ENCODE data around the gene BCAR3. TPM values are rescaled to one million over a fixed set of nuclear protein-coding genes. Genes with fewer than 3 reads are reported as not detected.

The BCAR3 gene
- total RNA-seq, 3 donors from 2014 or later (not counting 1 experiment from before 2014, with no cell fraction given) = 0.52 to 6.5 (median 2.4) TPM

DNA sequence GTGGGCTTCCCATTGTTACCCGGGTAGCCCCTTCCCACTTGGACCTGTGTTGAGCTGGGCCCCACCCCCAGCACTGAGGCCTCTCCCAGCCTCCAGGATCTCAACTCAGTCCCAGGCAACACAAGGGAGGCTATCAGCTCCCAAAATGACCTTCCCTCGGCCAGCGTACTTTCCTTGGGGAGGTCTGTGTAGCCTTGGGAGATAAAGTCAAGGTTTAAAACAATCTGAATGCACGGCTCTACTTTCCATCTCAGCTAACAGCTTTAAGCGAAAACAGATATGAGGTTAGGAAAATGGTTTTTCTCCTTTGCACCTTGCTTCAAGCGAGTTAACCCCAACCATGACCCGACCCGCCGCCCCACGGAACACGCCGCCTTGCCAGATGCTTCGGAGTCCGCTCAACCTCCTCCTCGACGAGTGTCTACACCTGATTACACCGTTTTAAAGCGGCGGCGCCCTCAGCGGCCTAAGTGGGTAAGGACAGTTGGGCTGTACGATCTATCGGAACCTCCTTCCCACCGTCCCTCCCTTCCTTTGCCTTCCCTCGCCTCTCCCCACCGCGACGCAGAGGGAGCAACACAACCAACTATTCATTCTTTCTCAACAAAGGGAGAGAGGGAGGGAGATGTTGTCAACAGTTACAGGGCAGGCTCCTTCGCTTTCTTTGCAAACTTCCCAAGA is 1.1 kb downstream of the BCAR3 start:
- 17% methylated on average over 27 of the region's 29 CpGs for WGBS (ENCODE audit: insufficient coverage)
- peak overlapping the region in 1 of 2 donors; percentile 27 for H3K27ac Mint-ChIP-seq
- no peaks in the 10 kb centered on the region for H3K36me3 Mint-ChIP-seq
- H3K27ac ChIP-seq (ENCODE audit: low read length) = no peak overlapping the region
- H3K4me1 ChIP-seq (ENCODE audit: control insufficient read depth, insufficient read depth, low read length) = peaks cover 13% of the 10 kb centered on the region
- H3K9me3 Mint-ChIP-seq = no peaks in the 10 kb centered on the region
- peaks cover 12 to 34% of the 10 kb centered on the region in 2 donors for H3K27me3 Mint-ChIP-seq (ENCODE audit: low read depth in 2 of 2)
- DNase-seq (peak; percentile 33 to 37), ATAC-seq (peak; percentile 68 to 82 (median 78))
- H3K4me3 ChIP-seq (ENCODE audit: low read length) = peak overlapping the region; percentile 56
- H3K4me1 Mint-ChIP-seq = peaks cover 6 to 13% of the 10 kb centered on the region in 2 donors
- intact Hi-C loops (cut with micrococcal nuclease) = loop anchor here (2.0 kb wide), 1 partner anchor 134 kb away; no protein-coding TSS in a partner anchor
- H3K36me3 ChIP-seq (ENCODE audit: control insufficient read depth, insufficient read depth, low read length) = no peaks in the 10 kb centered on the region
- peak overlapping the region; percentile 89 for H3K4me3 Mint-ChIP-seq
- peaks cover 5% of the 10 kb centered on the region for H3K27me3 ChIP-seq (ENCODE audit: control insufficient read depth, insufficient read depth, low read length)
- TF ChIP-seq, protein P1, sequence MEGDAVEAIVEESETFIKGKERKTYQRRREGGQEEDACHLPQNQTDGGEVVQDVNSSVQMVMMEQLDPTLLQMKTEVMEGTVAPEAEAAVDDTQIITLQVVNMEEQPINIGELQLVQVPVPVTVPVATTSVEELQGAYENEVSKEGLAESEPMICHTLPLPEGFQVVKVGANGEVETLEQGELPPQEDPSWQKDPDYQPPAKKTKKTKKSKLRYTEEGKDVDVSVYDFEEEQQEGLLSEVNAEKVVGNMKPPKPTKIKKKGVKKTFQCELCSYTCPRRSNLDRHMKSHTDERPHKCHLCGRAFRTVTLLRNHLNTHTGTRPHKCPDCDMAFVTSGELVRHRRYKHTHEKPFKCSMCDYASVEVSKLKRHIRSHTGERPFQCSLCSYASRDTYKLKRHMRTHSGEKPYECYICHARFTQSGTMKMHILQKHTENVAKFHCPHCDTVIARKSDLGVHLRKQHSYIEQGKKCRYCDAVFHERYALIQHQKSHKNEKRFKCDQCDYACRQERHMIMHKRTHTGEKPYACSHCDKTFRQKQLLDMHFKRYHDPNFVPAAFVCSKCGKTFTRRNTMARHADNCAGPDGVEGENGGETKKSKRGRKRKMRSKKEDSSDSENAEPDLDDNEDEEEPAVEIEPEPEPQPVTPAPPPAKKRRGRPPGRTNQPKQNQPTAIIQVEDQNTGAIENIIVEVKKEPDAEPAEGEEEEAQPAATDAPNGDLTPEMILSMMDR (IDR thresholded peaks at IDR 0.05) = peak; percentile 35
- H3K9me3 ChIP-seq (ENCODE audit: control insufficient read depth, insufficient read depth, low read length) = no peaks in the 10 kb centered on the region

DNA sequence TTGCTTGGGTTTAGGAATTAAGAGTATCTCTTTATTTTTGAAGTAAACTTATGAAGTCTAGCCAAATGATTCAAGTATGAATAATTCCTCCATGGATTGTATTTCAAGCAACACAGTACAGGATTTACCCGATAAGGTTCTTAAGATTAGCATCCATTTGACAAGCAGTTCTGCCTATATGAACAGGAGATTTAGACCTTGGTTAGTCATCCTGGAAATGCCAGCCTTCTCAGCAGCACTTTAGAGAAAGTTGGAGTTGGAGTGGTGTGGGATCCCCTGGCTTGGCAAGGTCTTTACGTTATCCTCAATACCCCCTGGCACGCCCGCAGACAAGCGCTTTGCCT is 1.6 kb downstream of the BCAR3 start:
- peaks cover 6 to 13% of the 10 kb centered on the region in 2 donors for H3K4me1 Mint-ChIP-seq
- H3K36me3 Mint-ChIP-seq = no peaks in the 10 kb centered on the region
- H3K4me3 ChIP-seq (ENCODE audit: low read length) = no peak overlapping the region
- peaks cover 5% of the 10 kb centered on the region for H3K27me3 ChIP-seq (ENCODE audit: control insufficient read depth, insufficient read depth, low read length)
- no peak for ATAC-seq
- H3K27ac Mint-ChIP-seq = no peak overlapping the region
- no peaks in the 10 kb centered on the region for H3K9me3 Mint-ChIP-seq
- H3K27ac ChIP-seq (ENCODE audit: low read length) = no peak overlapping the region
- TF ChIP-seq, protein P1 (IDR thresholded peaks at IDR 0.05) = no peak
- no peaks in the 10 kb centered on the region for H3K9me3 ChIP-seq (ENCODE audit: control insufficient read depth, insufficient read depth, low read length)
- DNase-seq = no peak
- no peak overlapping the region for H3K4me3 Mint-ChIP-seq
- H3K4me1 ChIP-seq (ENCODE audit: control insufficient read depth, insufficient read depth, low read length) = peaks cover 13% of the 10 kb centered on the region
- WGBS (ENCODE audit: insufficient coverage) = 83% methylated on average over 5 of the region's 5 CpGs
- H3K27me3 Mint-ChIP-seq (ENCODE audit: low read depth in 2 of 2) = peaks cover 12 to 34% of the 10 kb centered on the region in 2 donors
- intact Hi-C loops (cut with micrococcal nuclease) = loop anchor here (2.0 kb wide), 1 partner anchor 135 kb away; no protein-coding TSS in a partner anchor
- no peaks in the 10 kb centered on the region for H3K36me3 ChIP-seq (ENCODE audit: control insufficient read depth, insufficient read depth, low read length)

DNA sequence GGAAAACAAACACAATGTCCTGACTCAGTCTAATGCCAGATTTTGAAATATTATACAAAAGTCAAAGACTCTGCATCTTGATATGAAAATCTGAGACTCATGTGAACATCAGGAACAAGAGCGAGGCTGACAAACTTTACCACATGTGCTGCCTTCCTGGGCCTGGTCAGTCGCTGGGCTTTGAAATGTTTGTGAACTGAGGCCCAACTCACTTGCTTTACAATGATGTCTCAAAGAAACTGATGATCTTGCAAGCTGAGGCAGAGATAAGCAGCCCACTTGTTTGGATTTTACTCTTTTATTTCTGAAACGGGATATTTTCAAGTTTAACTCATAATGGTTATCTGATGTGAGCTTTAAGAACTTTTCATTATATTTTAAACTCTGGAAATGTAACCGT is 2.1 kb downstream of the BCAR3 start:
- H3K27ac ChIP-seq (ENCODE audit: low read length) = no peak overlapping the region
- H3K36me3 ChIP-seq (ENCODE audit: control insufficient read depth, insufficient read depth, low read length) = no peaks in the 10 kb centered on the region
- Mint-ChIP-seq H3K36me3 (no peaks in the 10 kb centered on the region), H3K4me1 (peaks cover 6 to 13% of the 10 kb centered on the region in 2 donors), H3K27me3 (ENCODE audit: low read depth in 2 of 2) (peaks cover 12 to 34% of the 10 kb centered on the region in 2 donors), H3K9me3 (no peaks in the 10 kb centered on the region), H3K27ac (no peak overlapping the region), H3K4me3 (peak overlapping the region; percentile 58)
- TF ChIP-seq, protein P1 (IDR thresholded peaks at IDR 0.05) = no peak
- H3K4me3 ChIP-seq (ENCODE audit: low read length) = no peak overlapping the region
- ATAC-seq = no peak
- H3K27me3 ChIP-seq (ENCODE audit: control insufficient read depth, insufficient read depth, low read length) = peaks cover 5% of the 10 kb centered on the region
- intact Hi-C loops (cut with micrococcal nuclease) = no loop called here
- no peaks in the 10 kb centered on the region for H3K9me3 ChIP-seq (ENCODE audit: control insufficient read depth, insufficient read depth, low read length)
- WGBS (ENCODE audit: insufficient coverage) = 83% methylated on average over 3 of the region's 4 CpGs
- H3K4me1 ChIP-seq (ENCODE audit: control insufficient read depth, insufficient read depth, low read length) = peaks cover 13% of the 10 kb centered on the region
- DNase-seq = no peak

Measured in natural killer cell (primary cell).